HG03442 (cell line): Measurements from ENCODE around the gene CDC45.
A peak's percentile ranks its signal among the peaks of the same experiment; 100 is the strongest.
"Not testable (repeated sequence)": the region's sequence is repeated elsewhere in the genome, so short reads cannot be mapped to it uniquely, and the experiment has no call there.

Experiments used
- ATAC-seq: cut with Tn5 transposase; IDR thresholded peaks from one replicate; pipeline ENCODE4 v1.9.1; 2021; ENCODE audit warnings: mild to moderate bottlenecking, moderate library complexity; ENCODE audit not compliant: unreplicated experiment

CDC45 gene

GRCh38 chr22:19479355-19480172, at the start of gene CDC45:
Gene CDC45 (plus strand): TSS chr22:19479920. CDS start chr22:19479969, 49 bp downstream.
- peak; percentile 85 for ATAC-seq

- no peak for ATAC-seq
Observed at GRCh38 chr22:19429950-19430889, 49.5 kb upstream of the CDC45 start.

GRCh38 chr22:19430890-19431541, 48.7 kb upstream of the CDC45 start:
- peak; percentile 8 for ATAC-seq

GRCh38 chr22:19431649-19432132, 48.0 kb upstream of the CDC45 start, which contains the start of gene HIRA:
Gene HIRA (minus strand): TSS chr22:19431733. CDS start chr22:19431476, 257 bp downstream.
- ATAC-seq: peak; percentile 58

GRCh38 chr22:19432133-19432851, 47.4 kb upstream of the CDC45 start, which contains the start of gene MRPL40:
Gene MRPL40 (plus strand): TSS chr22:19432545. CDS start chr22:19432555, 10 bp downstream.
- peak; percentile 70 for ATAC-seq

GRCh38 chr22:19434401-19434800, 45.3 kb upstream of the CDC45 start:
- ATAC-seq: no peak

- ATAC-seq: no peak
Observed at GRCh38 chr22:19434829-19435580, 44.7 kb upstream of the CDC45 start.

GRCh38 chr22:19436444-19437161, 43.1 kb upstream of the CDC45 start:
- not testable (repeated sequence) for ATAC-seq

- no peak for ATAC-seq
Observed at GRCh38 chr22:19438298-19438697, 41.4 kb upstream of the CDC45 start.

GRCh38 chr22:19440411-19441195, 39.1 kb upstream of the CDC45 start:
- ATAC-seq: no peak

- ATAC-seq: no peak
Observed at GRCh38 chr22:19442166-19442565, 37.6 kb upstream of the CDC45 start.

- ATAC-seq: no peak
Observed at GRCh38 chr22:19443544-19444211, 36.0 kb upstream of the CDC45 start.

- not testable (repeated sequence) for ATAC-seq
Observed at GRCh38 chr22:19445279-19445982, 34.3 kb upstream of the CDC45 start.

GRCh38 chr22:19446603-19447329, 33.0 kb upstream of the CDC45 start:
- ATAC-seq: no peak

- peak; percentile 80 for ATAC-seq
Observed at GRCh38 chr22:19447330-19448075, 32.2 kb upstream of the CDC45 start, which contains the start of gene C22orf39. Gene C22orf39 (minus strand): TSS chr22:19447711. CDS start chr22:19447688, 23 bp downstream.
